ENCODE results near the gene TIMP3.

TIMP3 gene

DNA sequence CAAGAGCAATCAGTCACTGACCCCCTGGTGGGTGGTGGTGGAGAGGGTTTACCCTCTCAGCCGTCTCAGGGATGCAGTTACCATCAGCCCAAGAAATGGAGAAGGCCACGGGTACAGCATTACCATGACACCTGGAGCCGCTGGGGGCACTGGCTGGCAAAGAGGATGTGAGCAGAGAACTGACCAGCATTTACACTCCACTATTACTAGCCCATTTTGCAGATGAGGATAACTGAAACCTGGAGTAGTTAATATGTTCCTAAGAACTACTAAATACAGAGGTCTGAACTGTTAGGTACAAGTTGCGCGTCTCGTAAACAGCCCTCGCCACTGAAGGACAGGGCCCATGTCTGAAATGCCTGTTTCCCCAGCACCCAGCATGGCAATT, 79.0 kb downstream of the TIMP3 start:
- POLR2A ChIA-PET: interaction anchor here (1.2 kb wide), 1 partner anchor 11 kb away, joined by 5 read pairs; no protein-coding TSS in a partner anchor
- Histone ChIP-seq H3K36me3 (ENCODE audit: control insufficient read depth in 4 of 4, insufficient read depth in 4 of 4, low read length in 3 of 4) (no peaks in the 10 kb centered on the region), H3K4me1 (ENCODE audit: control extremely low read depth in 1 of 4, control insufficient read depth in 4 of 4, insufficient read depth in 4 of 4, low read length in 3 of 4) (peaks cover 25 to 51% (median 37%) of the 10 kb centered on the region in 4 experiments), H3K27ac (ENCODE audit: insufficient read depth in 1 of 2, low read depth in 1 of 2, low read length in 2 of 2, poor library complexity in 1 of 2, severe bottlenecking in 2 of 2) (peak overlapping the region in 1 of 2 experiments; percentile 56), H3K27me3 (replicated peaks in 2 of 5; ENCODE audit: control insufficient read depth in 4 of 5, insufficient read depth in 5 of 5, low read length in 4 of 5) (no peaks in the 10 kb centered on the region), H3K4me3 (ENCODE audit: control insufficient read depth in 1 of 7, extremely low read depth in 1 of 7, insufficient read depth in 4 of 7, low read depth in 2 of 7, low read length in 6 of 7) (peak overlapping the region in 1 of 7 experiments; percentile 33), H3K9me3 (ENCODE audit: control extremely low read depth in 1 of 5, control insufficient read depth in 4 of 5, insufficient read depth in 2 of 5, low read depth in 1 of 5, low read length in 4 of 5) (no peaks in the 10 kb centered on the region)
- WGBS (ENCODE audit: insufficient coverage): 89% methylated on average over 5 of the region's 7 CpGs
- CTCF ChIA-PET: interaction anchor here (0.9 to 2.0 kb wide), 8 partner anchors 9 to 231 kb away, joined by 3 to 6 read pairs (median 4); no protein-coding TSS in a partner anchor
- DNase-seq: no peak

DNA sequence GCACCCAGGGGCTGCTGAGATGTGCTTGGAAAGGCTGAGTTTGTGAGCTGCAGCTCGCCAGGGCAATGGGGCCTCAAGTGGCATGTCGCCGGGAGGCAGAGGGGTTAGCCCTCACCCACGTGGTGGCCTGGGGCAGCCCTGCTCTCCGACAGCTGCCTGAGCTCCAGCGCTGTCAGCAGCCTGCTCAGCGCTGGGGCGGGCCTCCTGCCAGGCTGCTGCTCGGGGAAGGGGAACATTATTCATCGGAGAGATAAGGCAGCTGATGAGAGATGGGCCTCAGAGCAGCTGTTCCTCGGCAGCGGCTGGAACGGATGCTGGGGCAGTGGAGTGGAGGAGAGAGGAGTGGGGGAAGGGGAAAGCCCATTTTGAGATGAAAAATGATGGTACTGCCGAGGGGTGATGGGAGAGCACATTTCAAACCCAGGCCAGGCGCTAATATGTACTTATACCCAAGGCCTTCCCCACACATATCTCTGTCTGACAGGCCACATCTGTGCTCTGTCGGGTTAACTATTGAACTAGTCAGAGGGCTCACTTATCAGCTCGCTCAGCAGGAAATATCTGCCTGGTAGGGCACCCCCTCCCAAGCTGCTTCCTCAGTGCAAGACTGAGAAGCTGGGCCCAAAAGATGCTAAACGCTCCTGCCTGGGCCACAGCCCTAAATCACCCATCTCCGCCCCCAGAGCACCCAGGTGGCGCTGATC, 79.5 kb downstream of the TIMP3 start:
- peaks cover 22 to 46% (median 34%) of the 10 kb centered on the region in 4 experiments for H3K4me1 ChIP-seq (ENCODE audit: control extremely low read depth in 1 of 4, control insufficient read depth in 4 of 4, insufficient read depth in 4 of 4, low read length in 3 of 4)
- peak overlapping the region in 1 of 7 experiments; percentile 33 for H3K4me3 ChIP-seq (ENCODE audit: control insufficient read depth in 1 of 7, extremely low read depth in 1 of 7, insufficient read depth in 4 of 7, low read depth in 2 of 7, low read length in 6 of 7)
- H3K27me3 ChIP-seq (replicated peaks in 2 of 5; ENCODE audit: control insufficient read depth in 4 of 5, insufficient read depth in 5 of 5, low read length in 4 of 5): no peaks in the 10 kb centered on the region
- peak overlapping the region; percentile 18 to 72 for H3K27ac ChIP-seq (ENCODE audit: insufficient read depth in 1 of 2, low read depth in 1 of 2, low read length in 2 of 2, poor library complexity in 1 of 2, severe bottlenecking in 2 of 2)
- CTCF ChIA-PET: interaction anchor here (0.7 to 2.0 kb wide), 10 partner anchors 9 to 231 kb away, joined by 3 to 10 read pairs (median 4); no protein-coding TSS in a partner anchor
- POLR2A ChIA-PET: interaction anchor here (0.6 to 1.2 kb wide), 7 partner anchors 11 to 84 kb away, joined by 3 to 6 read pairs (median 4); no protein-coding TSS in a partner anchor
- peak; percentile 99 to 100 (median 100) for DNase-seq
- 0% methylated on average over 13 of the region's 20 CpGs for WGBS (ENCODE audit: insufficient coverage)
- H3K36me3 ChIP-seq (ENCODE audit: control insufficient read depth in 4 of 4, insufficient read depth in 4 of 4, low read length in 3 of 4): no peaks in the 10 kb centered on the region
- H3K9me3 ChIP-seq (ENCODE audit: control extremely low read depth in 1 of 5, control insufficient read depth in 4 of 5, insufficient read depth in 2 of 5, low read depth in 1 of 5, low read length in 4 of 5): no peaks in the 10 kb centered on the region

DNA sequence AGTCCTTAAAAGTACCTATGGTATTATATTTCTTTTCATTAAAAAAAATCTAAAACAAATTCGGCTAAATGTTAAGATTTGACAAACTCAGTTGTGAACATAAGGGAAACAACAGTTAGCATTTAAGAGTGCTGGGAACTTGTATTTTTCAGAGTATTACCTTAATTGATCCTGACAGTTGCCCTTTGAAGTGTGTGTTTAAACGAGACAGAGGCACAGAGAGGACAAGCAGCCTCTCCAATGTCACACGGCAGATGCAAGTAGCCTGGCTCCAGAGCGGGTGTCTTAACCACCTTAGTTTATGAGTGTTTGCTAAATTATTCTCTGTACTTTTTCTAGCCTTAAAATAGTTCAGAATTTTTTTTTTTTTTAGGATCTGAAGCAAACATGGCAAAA, 80.9 kb downstream of the TIMP3 start:
- H3K4me3 ChIP-seq (ENCODE audit: control insufficient read depth in 1 of 7, extremely low read depth in 1 of 7, insufficient read depth in 4 of 7, low read depth in 2 of 7, low read length in 6 of 7): no peak overlapping the region
- CTCF ChIA-PET: interaction anchor here (1.0 to 3.4 kb wide), 7 partner anchors 10 to 118 kb away, joined by 3 to 15 read pairs (median 8); no protein-coding TSS in a partner anchor
- peak overlapping the region in 1 of 2 experiments; percentile 72 for H3K27ac ChIP-seq (ENCODE audit: insufficient read depth in 1 of 2, low read depth in 1 of 2, low read length in 2 of 2, poor library complexity in 1 of 2, severe bottlenecking in 2 of 2)
- no peaks in the 10 kb centered on the region for H3K36me3 ChIP-seq (ENCODE audit: control insufficient read depth in 4 of 4, insufficient read depth in 4 of 4, low read length in 3 of 4)
- no peaks in the 10 kb centered on the region for H3K27me3 ChIP-seq (replicated peaks in 2 of 5; ENCODE audit: control insufficient read depth in 4 of 5, insufficient read depth in 5 of 5, low read length in 4 of 5)
- POLR2A ChIA-PET: interaction anchor here (1.0 to 1.2 kb wide), 3 partner anchors 19 to 79 kb away, joined by 3 to 6 read pairs (median 6); no protein-coding TSS in a partner anchor
- no peaks in the 10 kb centered on the region for H3K9me3 ChIP-seq (ENCODE audit: control extremely low read depth in 1 of 5, control insufficient read depth in 4 of 5, insufficient read depth in 2 of 5, low read depth in 1 of 5, low read length in 4 of 5)
- no peak for DNase-seq
- WGBS (ENCODE audit: insufficient coverage): 49% methylated on average over 3 of the region's 4 CpGs
- H3K4me1 ChIP-seq (ENCODE audit: control extremely low read depth in 1 of 4, control insufficient read depth in 4 of 4, insufficient read depth in 4 of 4, low read length in 3 of 4): peaks cover 22 to 54% (median 37%) of the 10 kb centered on the region in 4 experiments

DNA sequence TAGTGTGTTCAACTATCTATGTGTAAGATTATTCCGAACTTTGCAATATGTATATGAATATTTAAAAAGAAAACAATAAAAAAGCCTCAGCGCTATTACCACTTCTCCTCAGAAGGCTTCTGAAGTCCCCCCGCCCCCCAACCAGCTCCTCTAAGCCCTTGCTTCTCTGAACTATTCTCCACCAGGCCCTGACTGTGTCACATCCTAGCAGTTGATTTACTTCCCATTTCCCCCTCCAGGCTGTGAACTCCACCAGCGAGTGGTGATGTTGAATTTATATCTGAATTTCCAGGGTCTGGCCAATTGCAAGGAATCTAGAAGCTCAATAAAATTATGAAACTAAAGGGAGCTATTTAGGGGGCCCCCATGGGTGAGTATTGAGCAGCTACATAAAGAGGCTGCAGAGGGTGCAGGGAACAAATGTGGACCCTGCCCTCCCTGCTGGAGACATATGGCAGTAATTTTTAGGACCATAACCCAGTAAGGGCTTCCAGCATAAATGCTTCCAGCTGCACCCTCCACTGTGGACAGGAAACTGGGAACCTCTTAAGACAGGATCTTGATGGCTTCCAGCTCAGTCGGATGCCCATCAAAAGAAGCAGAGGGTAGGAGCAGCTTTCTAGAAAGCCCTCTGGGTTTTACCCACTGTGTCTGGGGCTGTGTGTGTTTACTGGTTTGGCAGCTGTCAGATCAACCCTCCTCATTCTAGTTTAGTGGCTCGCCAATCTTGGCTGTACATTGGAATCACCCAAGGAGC, 81.4 kb downstream of the TIMP3 start:
- ChIA-PET POLR2A (interaction anchor here (0.7 kb wide), 1 partner anchor 12 kb away, joined by 3 read pairs; no protein-coding TSS in a partner anchor), CTCF (interaction anchor here (0.8 to 3.4 kb wide), 10 partner anchors 13 to 117 kb away, joined by 3 to 15 read pairs (median 4); no protein-coding TSS in a partner anchor)
- peak; percentile 45 to 82 (median 72) for DNase-seq
- Histone ChIP-seq H3K4me3 (ENCODE audit: control insufficient read depth in 1 of 7, extremely low read depth in 1 of 7, insufficient read depth in 4 of 7, low read depth in 2 of 7, low read length in 6 of 7) (no peak overlapping the region), H3K27me3 (replicated peaks in 2 of 5; ENCODE audit: control insufficient read depth in 4 of 5, insufficient read depth in 5 of 5, low read length in 4 of 5) (no peaks in the 10 kb centered on the region), H3K27ac (ENCODE audit: insufficient read depth in 1 of 2, low read depth in 1 of 2, low read length in 2 of 2, poor library complexity in 1 of 2, severe bottlenecking in 2 of 2) (peak overlapping the region in 1 of 2 experiments; percentile 72), H3K36me3 (ENCODE audit: control insufficient read depth in 4 of 4, insufficient read depth in 4 of 4, low read length in 3 of 4) (no peaks in the 10 kb centered on the region), H3K9me3 (ENCODE audit: control extremely low read depth in 1 of 5, control insufficient read depth in 4 of 5, insufficient read depth in 2 of 5, low read depth in 1 of 5, low read length in 4 of 5) (no peaks in the 10 kb centered on the region), H3K4me1 (ENCODE audit: control extremely low read depth in 1 of 4, control insufficient read depth in 4 of 4, insufficient read depth in 4 of 4, low read length in 3 of 4) (peaks cover 22 to 59% (median 38%) of the 10 kb centered on the region in 4 experiments)
- 80% methylated on average over 1 of the region's 6 CpGs for WGBS (ENCODE audit: insufficient coverage)

DNA sequence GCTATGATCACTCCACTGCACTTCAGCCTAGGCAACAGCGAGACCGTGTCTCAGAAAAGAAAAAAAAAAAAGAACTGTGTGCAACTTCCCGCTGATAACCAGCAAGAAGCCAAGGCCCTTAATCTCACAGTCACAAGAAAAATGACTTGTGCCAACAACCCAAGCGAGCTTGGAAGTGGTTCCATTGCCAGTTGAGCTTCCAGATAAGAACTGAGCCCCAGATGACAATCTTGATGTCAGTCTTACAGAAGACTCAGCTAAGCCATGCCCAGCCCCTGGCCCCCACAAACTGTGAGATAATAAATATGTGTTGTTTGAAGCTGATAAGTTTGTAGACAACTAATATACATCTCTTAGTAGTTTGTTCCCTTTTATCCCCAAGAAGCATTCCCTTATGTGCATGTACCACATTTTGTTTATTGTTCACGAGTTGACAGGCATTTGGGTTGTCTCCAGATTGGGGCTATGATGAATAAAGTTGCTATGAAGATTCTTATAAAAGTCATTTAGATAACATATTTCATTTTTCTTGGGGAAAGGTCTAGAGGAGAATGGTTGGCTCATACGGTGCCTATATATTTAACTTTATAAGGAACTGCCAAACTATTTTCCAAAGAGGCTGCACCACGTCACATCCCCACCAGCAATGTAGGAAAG, 85.9 kb downstream of the TIMP3 start:
- no peaks in the 10 kb centered on the region for H3K36me3 ChIP-seq (ENCODE audit: control insufficient read depth in 4 of 4, insufficient read depth in 4 of 4, low read length in 3 of 4)
- ChIA-PET POLR2A (no interaction called here), CTCF (interaction anchor here (0.6 to 0.8 kb wide), 2 partner anchors 14 to 133 kb away, joined by 3 read pairs; no protein-coding TSS in a partner anchor)
- DNase-seq: peak; percentile 51 to 91 (median 80)
- 27% methylated on average over 5 of the region's 7 CpGs for WGBS (ENCODE audit: insufficient coverage)
- H3K27me3 ChIP-seq (replicated peaks in 2 of 5; ENCODE audit: control insufficient read depth in 4 of 5, insufficient read depth in 5 of 5, low read length in 4 of 5): no peaks in the 10 kb centered on the region
- no peaks in the 10 kb centered on the region for H3K9me3 ChIP-seq (ENCODE audit: control extremely low read depth in 1 of 5, control insufficient read depth in 4 of 5, insufficient read depth in 2 of 5, low read depth in 1 of 5, low read length in 4 of 5)
- H3K4me1 ChIP-seq (ENCODE audit: control extremely low read depth in 1 of 4, control insufficient read depth in 4 of 4, insufficient read depth in 4 of 4, low read length in 3 of 4): peaks cover 5 to 33% (median 16%) of the 10 kb centered on the region in 4 experiments
- no peak overlapping the region for H3K4me3 ChIP-seq (ENCODE audit: control insufficient read depth in 1 of 7, extremely low read depth in 1 of 7, insufficient read depth in 4 of 7, low read depth in 2 of 7, low read length in 6 of 7)
- H3K27ac ChIP-seq (ENCODE audit: insufficient read depth in 1 of 2, low read depth in 1 of 2, low read length in 2 of 2, poor library complexity in 1 of 2, severe bottlenecking in 2 of 2): peak overlapping the region in 1 of 2 experiments; percentile 29

DNA sequence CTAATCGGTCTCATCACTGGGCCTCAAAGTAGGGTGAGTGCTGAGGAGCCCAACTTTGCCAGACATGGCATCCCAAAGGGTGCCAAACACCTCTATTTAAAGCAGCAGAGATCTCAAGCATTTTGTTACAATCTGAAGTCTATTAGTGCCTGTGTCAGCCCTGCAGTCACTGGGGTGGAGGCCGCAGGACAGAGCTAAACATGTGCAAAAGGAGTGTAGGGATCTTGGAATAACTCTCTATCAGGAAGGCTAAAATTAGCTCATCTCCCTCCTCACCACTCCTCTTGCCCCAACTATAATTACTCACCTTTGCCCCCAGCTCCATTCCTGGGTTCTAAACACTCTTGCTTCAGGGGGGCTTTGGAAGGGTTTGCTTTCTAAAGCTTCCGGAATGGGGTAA, 87.5 kb downstream of the TIMP3 start:
- no peaks in the 10 kb centered on the region for H3K36me3 ChIP-seq (ENCODE audit: control insufficient read depth in 4 of 4, insufficient read depth in 4 of 4, low read length in 3 of 4)
- ChIA-PET POLR2A (no interaction called here), CTCF (no interaction called here)
- no peak for DNase-seq
- no peaks in the 10 kb centered on the region for H3K9me3 ChIP-seq (ENCODE audit: control extremely low read depth in 1 of 5, control insufficient read depth in 4 of 5, insufficient read depth in 2 of 5, low read depth in 1 of 5, low read length in 4 of 5)
- peaks cover 0 to 21% (median 7%) of the 10 kb centered on the region in 4 experiments for H3K4me1 ChIP-seq (ENCODE audit: control extremely low read depth in 1 of 4, control insufficient read depth in 4 of 4, insufficient read depth in 4 of 4, low read length in 3 of 4)
- WGBS (ENCODE audit: insufficient coverage): 89% methylated on average over 1 of the region's 3 CpGs
- no peaks in the 10 kb centered on the region for H3K27me3 ChIP-seq (replicated peaks in 2 of 5; ENCODE audit: control insufficient read depth in 4 of 5, insufficient read depth in 5 of 5, low read length in 4 of 5)
- H3K27ac ChIP-seq (ENCODE audit: insufficient read depth in 1 of 2, low read depth in 1 of 2, low read length in 2 of 2, poor library complexity in 1 of 2, severe bottlenecking in 2 of 2): no peak overlapping the region
- H3K4me3 ChIP-seq (ENCODE audit: control insufficient read depth in 1 of 7, extremely low read depth in 1 of 7, insufficient read depth in 4 of 7, low read depth in 2 of 7, low read length in 6 of 7): no peak overlapping the region

Measured in common myeloid progenitor, CD34-positive (primary cell).